SK-N-SH treated with all-trans-retinoic acid at 6 μM for 48 hours (cell line): ENCODE measurements around the gene SERPINC1.

ENCODE experiments used
- ATAC-seq: fragments of 200-7000 bp; cut with Tn5 transposase; 3 replicates; pipeline ENCODE4 v1.9.1; 2020; ENCODE audit warnings: mild to moderate bottlenecking, moderate library complexity
- BACH2 ChIP-seq: fragments of 250-450 bp; sonication (Bioruptor Pico); IDR thresholded peaks from 2 replicates; pipeline ENCODE4 v1.9.0; 2021; ENCODE audit warnings: mild to moderate bottlenecking, borderline replicate concordance
- CREB5 ChIP-seq: fragments of 250-450 bp; sonication (Bioruptor Pico); IDR thresholded peaks from 2 replicates; pipeline ENCODE4 v1.5.1; 2020; ENCODE audit warnings: low read depth, mild to moderate bottlenecking, moderate library complexity
- CSDC2 ChIP-seq: fragments of 250-450 bp; sonication (Bioruptor Pico); IDR thresholded peaks from 2 replicates; pipeline ENCODE4 v1.5.0; 2020; ENCODE audit warnings: mild to moderate bottlenecking, moderate library complexity
- CSRNP3 ChIP-seq: fragments of 250-450 bp; sonication (Bioruptor Pico); IDR thresholded peaks from 2 replicates; pipeline ENCODE4 v1.5.1; 2021; ENCODE audit warnings: mild to moderate bottlenecking, moderate library complexity
- ESRRG ChIP-seq: fragments of 250-450 bp; sonication (Bioruptor Pico); IDR thresholded peaks from 2 replicates; pipeline ENCODE4 v1.6.1; 2021; ENCODE audit warnings: mild to moderate bottlenecking
- GLIS3 ChIP-seq: fragments of 250-450 bp; sonication (Bioruptor Pico); IDR thresholded peaks from 2 replicates; pipeline ENCODE4 v1.5.0; 2020; ENCODE audit warnings: mild to moderate bottlenecking, moderate library complexity
- ISL1 ChIP-seq: fragments of 250-450 bp; sonication (Bioruptor Pico); IDR thresholded peaks from 2 replicates; pipeline ENCODE4 v2.1.2; 2022; ENCODE audit warnings: mild to moderate bottlenecking, moderate library complexity
- OSR1 ChIP-seq: fragments of 250-450 bp; sonication (Bioruptor Pico); IDR thresholded peaks from 2 replicates; pipeline ENCODE4 v1.8.0; 2022; ENCODE audit warnings: moderate library complexity, mild to moderate bottlenecking, inconsistent platforms
- PATZ1 ChIP-seq: fragments of 250-450 bp; sonication (Bioruptor Pico); IDR thresholded peaks from 2 replicates; pipeline ENCODE4 v1.8.0; 2020; ENCODE audit warnings: mild to moderate bottlenecking, moderate library complexity, borderline replicate concordance
- POU6F1 ChIP-seq: fragments of 250-450 bp; sonication (Bioruptor Pico); IDR thresholded peaks from 2 replicates; pipeline ENCODE4 v1.8.0; 2021; ENCODE audit warnings: low read depth, mild to moderate bottlenecking, moderate library complexity, borderline replicate concordance
- PPARA ChIP-seq: fragments of 250-450 bp; sonication (Bioruptor Pico); IDR thresholded peaks from 2 replicates; pipeline ENCODE4 v1.5.0; 2020; ENCODE audit warnings: mild to moderate bottlenecking, borderline replicate concordance
- RARB ChIP-seq: fragments of 250-450 bp; sonication (Bioruptor Pico); IDR thresholded peaks from 2 replicates; pipeline ENCODE4 v1.8.0; 2021; ENCODE audit warnings: mild to moderate bottlenecking, moderate library complexity
- TCF4 ChIP-seq: fragments of 250-450 bp; sonication (Bioruptor Pico); IDR thresholded peaks from 2 replicates; pipeline ENCODE4 v1.8.0; 2021; ENCODE audit warnings: mild to moderate bottlenecking, moderate library complexity, borderline replicate concordance
- TOX ChIP-seq: fragments of 250-450 bp; sonication (Bioruptor Pico); IDR thresholded peaks from 2 replicates; pipeline ENCODE4 v1.8.0; 2021; ENCODE audit warnings: mild to moderate bottlenecking, moderate library complexity, borderline replicate concordance
- TSHZ2 ChIP-seq: fragments of 250-450 bp; sonication (Bioruptor Pico); IDR thresholded peaks from 2 replicates; pipeline ENCODE4 v1.5.0; 2020; ENCODE audit warnings: mild to moderate bottlenecking, moderate library complexity
- ZC3H10 ChIP-seq: fragments of 250-450 bp; sonication (Bioruptor Pico); IDR thresholded peaks from 2 replicates; pipeline ENCODE4 v1.5.1; 2021; ENCODE audit warnings: mild to moderate bottlenecking, moderate library complexity
- ZFP3 ChIP-seq: fragments of 250-450 bp; sonication (Bioruptor Pico); IDR thresholded peaks from 2 replicates; pipeline ENCODE4 v1.5.0; 2020; ENCODE audit warnings: mild to moderate bottlenecking, moderate library complexity
- ZFP30 ChIP-seq: fragments of 450-650 bp; formaldehyde crosslinking; IDR thresholded peaks from 2 replicates; pipeline ENCODE4 v1.5.0; 2022; ENCODE audit warnings: mild to moderate bottlenecking, moderate library complexity
- ZNF565 ChIP-seq: fragments of 450-650 bp; formaldehyde crosslinking; conservative IDR thresholded peaks from 2 replicates; pipeline ENCODE4 v1.5.0; 2020; ENCODE audit warnings: low read depth, mild to moderate bottlenecking, moderate library complexity
- ZNF70 ChIP-seq: fragments of 450-650 bp; formaldehyde crosslinking; IDR thresholded peaks from 2 replicates; pipeline ENCODE4 v1.5.0; 2020; ENCODE audit warnings: mild to moderate bottlenecking, moderate library complexity
- ZNF8 ChIP-seq: fragments of 450-650 bp; formaldehyde crosslinking; IDR thresholded peaks from 2 replicates; pipeline ENCODE4 v1.5.0; 2020; ENCODE audit warnings: mild to moderate bottlenecking, moderate library complexity

The SERPINC1 gene

GRCh38 chr1:173900427-173900826 is 16.7 kb downstream of the SERPINC1 start:
- no peak for TF ChIP-seq ZC3H10 (CRISPR knock-in tag)
- no peak for TF ChIP-seq TCF4 (CRISPR knock-in tag)
- no peak for TF ChIP-seq ISL1 (CRISPR knock-in tag)
- no peak for TF ChIP-seq CSDC2 (CRISPR knock-in tag)
- no peak for TF ChIP-seq TOX (CRISPR knock-in tag)
- no peak for TF ChIP-seq RARB
- TF ChIP-seq BACH2 (CRISPR knock-in tag), result no peak
- no peak for TF ChIP-seq TSHZ2 (CRISPR knock-in tag)
- no peak for TF ChIP-seq ESRRG
- TF ChIP-seq ZNF565 (CRISPR knock-in tag), result no peak
- no peak for TF ChIP-seq ZFP3 (CRISPR knock-in tag)
- TF ChIP-seq PATZ1 (CRISPR knock-in tag), result no peak
- no peak for ATAC-seq

GRCh38 chr1:173894189-173894588 is 22.9 kb downstream of the SERPINC1 start:
- TF ChIP-seq GLIS3 (no peak), ZC3H10 (CRISPR knock-in tag) (no peak), ZFP3 (CRISPR knock-in tag) (no peak), OSR1 (CRISPR knock-in tag) (no peak), TCF4 (CRISPR knock-in tag) (no peak), POU6F1 (CRISPR knock-in tag) (no peak), ESRRG (no peak), PPARA (no peak), ZNF8 (CRISPR knock-in tag) (no peak), BACH2 (CRISPR knock-in tag) (no peak)
- no peak for ATAC-seq

GRCh38 chr1:173893611-173894010 is 23.5 kb downstream of the SERPINC1 start:
- TF ChIP-seq CSDC2 (CRISPR knock-in tag) (no peak), ZFP30 (CRISPR knock-in tag) (no peak)
- TF ChIP-seq, all 23 proteins: peak for 0
- no peak for ATAC-seq

GRCh38 chr1:173889885-173890284 is 27.2 kb downstream of the SERPINC1 start:
- ATAC-seq, result no peak
- no peak for TF ChIP-seq CREB5 (CRISPR knock-in tag)
- TF ChIP-seq RARB, result no peak
- no peak for TF ChIP-seq ZNF70 (CRISPR knock-in tag)
- TF ChIP-seq CSRNP3 (CRISPR knock-in tag), result no peak
- no peak for TF ChIP-seq ZNF8 (CRISPR knock-in tag)
- no peak for TF ChIP-seq BACH2 (CRISPR knock-in tag)
- TF ChIP-seq, all 23 proteins: peak for 0
